Gastroesophageal sphincter (tissue), 4 donors: Measurements from ENCODE around the gene NMUR2. TPM values are rescaled to one million over a fixed set of nuclear protein-coding genes. Genes with fewer than 3 reads are reported as not detected.

ENCODE experiments used
- ATAC-seq: fragments of 150-250 bp; one replicate; pipeline ENCODE4 v1.9.1; 2016; ENCODE audit warnings: mild to moderate bottlenecking, moderate library complexity
- H3K27ac ChIP-seq, 4 donors: fragments of 200-600 bp; sonication (generic) in 3 of 4; 1 replicate in 3 of 4; 2 replicates in 1 of 4; pipeline ENCODE4 v1.5.1; 2016 to 2019
- H3K27me3 ChIP-seq: fragments of 200-600 bp; sonication (generic); one replicate; pipeline ENCODE4 v1.5.1; 2019
- H3K36me3 ChIP-seq, 2 donors: fragments of 200-600 bp; sonication (generic); one replicate each; pipeline ENCODE4 v1.5.1; 2019; ENCODE audit warnings: control low read depth in 1 of 2
- H3K4me1 ChIP-seq, 3 donors: fragments of 200-600 bp; sonication (generic); 1 replicate in 2 of 3; 2 replicates in 1 of 3; pipeline ENCODE4 v1.5.1; 2016 to 2019; ENCODE audit warnings: control low read depth in 2 of 3
- H3K4me3 ChIP-seq, 2 donors: fragments of 200-600 bp; sonication (generic); one replicate each; pipeline ENCODE4 v1.5.1; 2019; ENCODE audit warnings: mild to moderate bottlenecking in 1 of 2, moderate library complexity in 1 of 2
- H3K9me3 ChIP-seq, 3 donors: fragments of 200-600 bp; sonication (generic); one replicate each; pipeline ENCODE4 v1.5.1; 2017 to 2019; ENCODE audit warnings: control low read depth in 2 of 3
- EP300 ChIP-seq: sonication (generic); formaldehyde crosslinking; IDR thresholded peaks from one replicate; pipeline ENCODE4 v1.6.1; 2017; ENCODE audit warnings: antibody characterized with exemption, mild to moderate bottlenecking
- POLR2A ChIP-seq, 2 donors: fragments of 450-650 bp; IDR thresholded peaks; one replicate each; pipeline ENCODE4 v1.6.1; 2017; ENCODE audit warnings: antibody characterized with exemption in 2 of 2, mild to moderate bottlenecking in 2 of 2, moderate library complexity in 1 of 2
- POLR2AphosphoS5 ChIP-seq: sonication (generic); formaldehyde crosslinking; IDR thresholded peaks from one replicate; pipeline ENCODE4 v1.6.1; 2017; ENCODE audit warnings: antibody characterized with exemption
- WGBS, 2 donors: methylation state at CpG; one replicate each; pipeline ENCODE4 v1.1.5; 2018; ENCODE audit warnings: low coverage in 1 of 2; 5-methylcytosine and 5-hydroxymethylcytosine counted together
- total RNA-seq, 4 donors: library from RNA; depleted of rRNA; stranded (reverse); fragments of >200 nt; gene quantifications; one replicate each; pipeline ENCODE4 v1.1.0, GENCODE V29; 2016
- TF ChIP-seq, protein P1 (sequence below), 4 experiments: fragments of 200-600 bp in 2 of 4; fragments of 450-650 bp in 2 of 4; sonication (generic) in 1 of 4; IDR thresholded peaks; one replicate each; pipeline ENCODE4 v1.5.1; 2017 to 2019; ENCODE audit warnings: antibody characterized with exemption in 4 of 4, mild to moderate bottlenecking in 2 of 4, moderate library complexity in 2 of 4

Gene NMUR2
- total RNA-seq, 4 donors from 2014 or later = not detected

DNA sequence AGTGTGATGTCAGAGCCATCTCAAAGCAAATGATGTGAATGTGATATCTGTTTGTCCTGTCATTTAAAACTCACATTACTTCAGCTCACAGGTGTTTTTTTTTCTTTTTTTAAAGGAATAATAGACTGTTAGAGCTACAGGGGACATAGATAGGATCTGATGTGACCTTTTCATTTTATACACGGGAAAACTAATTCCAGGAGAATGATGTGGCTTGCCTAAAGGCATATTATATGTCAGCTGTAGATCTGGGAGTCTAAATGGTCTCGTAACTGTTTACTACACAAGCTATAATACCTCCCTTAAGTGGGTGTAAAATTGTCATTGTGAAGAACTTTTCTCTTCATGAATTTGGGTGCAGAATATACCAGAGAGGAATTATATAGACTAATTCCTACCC, 2.0 kb downstream of the NMUR2 start:
- Histone ChIP-seq H3K9me3 (no peaks in the 10 kb centered on the region), H3K4me1 (no peaks in the 10 kb centered on the region), H3K27ac (no peak overlapping the region), H3K36me3 (no peaks in the 10 kb centered on the region), H3K27me3 (no peaks in the 10 kb centered on the region), H3K4me3 (no peak overlapping the region)
- TF ChIP-seq, protein P1, sequence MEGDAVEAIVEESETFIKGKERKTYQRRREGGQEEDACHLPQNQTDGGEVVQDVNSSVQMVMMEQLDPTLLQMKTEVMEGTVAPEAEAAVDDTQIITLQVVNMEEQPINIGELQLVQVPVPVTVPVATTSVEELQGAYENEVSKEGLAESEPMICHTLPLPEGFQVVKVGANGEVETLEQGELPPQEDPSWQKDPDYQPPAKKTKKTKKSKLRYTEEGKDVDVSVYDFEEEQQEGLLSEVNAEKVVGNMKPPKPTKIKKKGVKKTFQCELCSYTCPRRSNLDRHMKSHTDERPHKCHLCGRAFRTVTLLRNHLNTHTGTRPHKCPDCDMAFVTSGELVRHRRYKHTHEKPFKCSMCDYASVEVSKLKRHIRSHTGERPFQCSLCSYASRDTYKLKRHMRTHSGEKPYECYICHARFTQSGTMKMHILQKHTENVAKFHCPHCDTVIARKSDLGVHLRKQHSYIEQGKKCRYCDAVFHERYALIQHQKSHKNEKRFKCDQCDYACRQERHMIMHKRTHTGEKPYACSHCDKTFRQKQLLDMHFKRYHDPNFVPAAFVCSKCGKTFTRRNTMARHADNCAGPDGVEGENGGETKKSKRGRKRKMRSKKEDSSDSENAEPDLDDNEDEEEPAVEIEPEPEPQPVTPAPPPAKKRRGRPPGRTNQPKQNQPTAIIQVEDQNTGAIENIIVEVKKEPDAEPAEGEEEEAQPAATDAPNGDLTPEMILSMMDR (IDR thresholded peaks at IDR 0.05) = no peak
- TF ChIP-seq POLR2AphosphoS5 (no peak), EP300 (no peak), POLR2A (IDR thresholded peaks at IDR 0.05) (no peak)
- WGBS, 2 donors = 60 to 100% methylated on average over 2 of the region's 2 CpGs
- no peak for ATAC-seq

DNA sequence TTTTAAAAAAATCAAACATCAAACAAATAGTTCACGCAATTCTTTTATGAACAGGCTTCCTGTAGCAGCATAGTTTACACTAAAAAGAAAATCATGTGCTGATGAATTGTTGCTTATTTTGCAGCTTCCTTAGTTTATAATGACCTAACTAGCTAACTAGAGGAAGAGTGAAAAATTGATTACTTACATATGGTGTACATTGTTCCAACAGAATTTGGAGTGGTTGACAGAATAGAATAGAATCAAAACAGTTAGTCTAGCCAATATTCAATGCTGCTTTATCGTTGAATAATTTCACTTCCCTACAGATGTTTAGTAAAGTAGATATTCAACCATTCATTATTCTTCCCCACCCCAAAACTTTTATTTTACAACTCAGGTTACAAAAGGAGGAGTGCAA, 4.2 kb downstream of the NMUR2 start:
- Histone ChIP-seq H3K9me3 (no peaks in the 10 kb centered on the region), H3K4me1 (no peaks in the 10 kb centered on the region), H3K27me3 (no peaks in the 10 kb centered on the region), H3K27ac (no peak overlapping the region), H3K36me3 (no peaks in the 10 kb centered on the region), H3K4me3 (no peak overlapping the region)
- TF ChIP-seq EP300 (no peak), POLR2AphosphoS5 (no peak), POLR2A (IDR thresholded peaks at IDR 0.05) (no peak)
- TF ChIP-seq, protein P1 (IDR thresholded peaks at IDR 0.05) = no peak
- ATAC-seq = no peak
- 33 to 39% methylated on average over 2 of the region's 2 CpGs for WGBS, 2 donors

DNA sequence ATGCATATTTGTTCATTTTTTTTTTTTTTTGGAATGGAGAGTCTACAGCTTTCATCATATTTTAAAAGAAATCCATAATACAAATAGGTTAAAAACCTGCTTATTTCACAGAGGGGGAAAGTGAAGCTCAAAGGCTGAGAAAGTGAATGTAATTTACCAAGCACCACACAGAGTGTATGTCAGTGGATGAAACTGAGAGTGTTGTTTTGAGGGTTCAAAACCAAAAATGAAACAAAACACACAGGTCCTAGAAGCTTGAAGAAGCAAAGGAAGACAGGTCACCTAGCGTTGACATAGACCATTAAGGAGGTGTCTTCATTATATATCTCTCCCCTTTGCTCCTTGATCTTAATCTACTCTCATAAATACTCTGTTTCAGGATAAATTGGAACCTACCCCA, 7.5 kb downstream of the NMUR2 start:
- Histone ChIP-seq H3K4me1 (no peaks in the 10 kb centered on the region), H3K9me3 (no peaks in the 10 kb centered on the region), H3K27me3 (no peaks in the 10 kb centered on the region), H3K4me3 (no peak overlapping the region), H3K36me3 (no peaks in the 10 kb centered on the region), H3K27ac (no peak overlapping the region)
- WGBS, 2 donors = 75 to 82% methylated on average over 1 of the region's 1 CpG
- no peak for ATAC-seq
- TF ChIP-seq POLR2A (IDR thresholded peaks at IDR 0.05) (no peak), POLR2AphosphoS5 (no peak), EP300 (no peak)
- TF ChIP-seq, protein P1 (IDR thresholded peaks at IDR 0.05) = no peak

DNA sequence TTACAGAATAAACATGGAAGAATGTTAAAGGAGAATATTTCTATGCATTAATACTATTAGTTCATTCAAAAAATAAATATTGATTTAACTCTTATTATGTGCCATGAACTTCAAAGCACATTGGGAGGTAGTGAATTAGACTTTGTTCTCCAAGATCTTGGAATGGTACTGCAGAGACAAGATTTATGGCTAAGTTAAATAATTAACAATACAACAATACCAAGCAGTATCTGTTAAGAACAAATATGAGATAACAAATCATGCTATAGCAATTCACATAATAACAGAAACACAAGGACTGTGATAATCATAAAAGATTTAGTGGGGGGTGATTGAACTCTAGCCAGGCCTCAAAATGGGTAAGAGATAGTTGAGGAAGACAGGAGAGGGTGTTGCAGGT, 11.6 kb downstream of the NMUR2 start:
- Histone ChIP-seq H3K27ac (no peak overlapping the region), H3K4me1 (no peaks in the 10 kb centered on the region), H3K36me3 (no peaks in the 10 kb centered on the region), H3K4me3 (no peak overlapping the region), H3K9me3 (peaks cover 0 to 20% (median 0%) of the 10 kb centered on the region in 3 donors), H3K27me3 (no peaks in the 10 kb centered on the region)
- TF ChIP-seq EP300 (no peak), POLR2AphosphoS5 (no peak), POLR2A (IDR thresholded peaks at IDR 0.05) (no peak)
- TF ChIP-seq, protein P1 (IDR thresholded peaks at IDR 0.05) = no peak
- ATAC-seq = no peak

DNA sequence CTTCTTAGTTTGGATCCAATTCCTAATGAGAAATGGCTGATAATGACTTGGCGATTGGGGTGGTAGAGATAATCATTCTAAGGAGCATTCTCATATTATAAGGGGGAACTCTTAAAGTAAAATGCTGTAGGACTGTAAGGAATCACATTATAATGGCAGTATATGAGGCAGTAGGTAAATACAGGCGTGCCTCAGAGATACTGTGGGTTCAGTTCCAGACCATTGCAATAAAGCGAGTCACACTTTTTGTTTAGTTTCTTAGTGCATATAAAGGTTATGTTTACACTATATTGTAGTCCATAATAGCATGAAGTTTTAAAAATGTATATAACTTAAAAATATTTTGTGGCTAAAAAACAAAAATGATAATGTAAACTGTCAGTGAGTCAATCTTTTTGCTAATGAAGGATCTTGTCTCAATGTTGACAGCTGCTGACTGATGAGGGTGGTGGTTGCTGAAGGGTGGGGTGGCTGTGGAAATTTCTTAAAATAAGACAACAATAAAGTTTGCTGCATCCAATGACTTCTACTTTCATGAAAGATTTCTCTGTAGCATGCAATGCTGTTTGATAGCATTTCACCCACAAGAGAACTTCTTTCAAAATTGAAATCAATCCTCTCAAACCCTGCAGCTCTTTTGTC, 15.8 kb downstream of the NMUR2 start:
- H3K27me3 ChIP-seq = no peaks in the 10 kb centered on the region
- no peak for TF ChIP-seq POLR2AphosphoS5
- no peak for TF ChIP-seq POLR2A (IDR thresholded peaks at IDR 0.05)
- TF ChIP-seq, protein P1 (IDR thresholded peaks at IDR 0.05) = no peak
- TF ChIP-seq EP300 = no peak
- 75 to 77% methylated on average over 3 of the region's 3 CpGs for WGBS, 2 donors
- no peaks in the 10 kb centered on the region for H3K36me3 ChIP-seq
- no peaks in the 10 kb centered on the region for H3K4me1 ChIP-seq
- no peak for ATAC-seq
- H3K9me3 ChIP-seq = peaks cover 0 to 20% (median 0%) of the 10 kb centered on the region in 3 donors
- H3K27ac ChIP-seq = no peak overlapping the region
- H3K4me3 ChIP-seq = no peak overlapping the region
